Ovary (tissue), 3 donors: ENCODE measurements around the gene POLD2.

ENCODE experiments used
- CTCF ChIP-seq, 3 donors: fragments of 450-650 bp in 2 of 3; fragments of 200-600 bp in 1 of 3; IDR thresholded peaks; one replicate each; pipeline versions ENCODE4 v1.5.1 to v1.8.0; 2016 to 2022; ENCODE audit warnings: antibody characterized with exemption in 3 of 3, mild to moderate bottlenecking in 1 of 3
- EP300 ChIP-seq: sonication (generic); formaldehyde crosslinking; IDR thresholded peaks from one replicate; pipeline ENCODE4 v1.6.1; 2017; ENCODE audit warnings: antibody characterized with exemption
- POLR2A ChIP-seq: fragments of 450-650 bp; IDR thresholded peaks from one replicate; pipeline ENCODE4 v1.6.1; 2017; ENCODE audit warnings: antibody characterized with exemption, mild to moderate bottlenecking, moderate library complexity
- donor health status: DM: no; HTN: no; CAD: no.

DNA sequence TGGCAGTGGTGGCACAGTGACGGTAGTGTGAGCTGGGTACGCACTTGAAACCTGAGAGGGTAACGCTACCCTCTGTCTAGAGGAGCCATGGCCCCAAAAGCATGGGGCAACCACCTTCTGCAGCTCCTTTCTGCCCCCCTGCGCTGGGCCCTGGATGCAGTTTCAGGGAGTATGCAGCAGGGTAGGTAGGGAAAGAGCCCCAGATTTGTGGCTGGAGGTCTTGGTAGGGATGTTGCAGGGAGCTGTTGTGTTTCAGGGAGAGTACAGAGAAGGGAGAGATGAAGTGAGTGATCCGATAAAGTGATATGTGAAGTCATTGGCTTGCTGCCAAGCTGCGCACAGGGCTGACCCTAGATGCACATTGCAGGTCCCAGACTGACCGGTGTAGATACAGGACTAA lies 55.3 kb downstream of the POLD2 start:
- TF ChIP-seq POLR2A: no peak
- TF ChIP-seq CTCF (IDR thresholded peaks at IDR 0.05): no peak
- no peak for TF ChIP-seq EP300
